Colonic mucosa (tissue), 4 donors: ENCODE data around the gene KCNJ16. TPM values are rescaled to one million over a fixed set of nuclear protein-coding genes. Genes with fewer than 3 reads are reported as not detected.

Experiments used
- DNase-seq: peaks from one replicate; pipeline ENCODE4 v3.0.0-alpha.2; 2020
- H3K27ac ChIP-seq: fragments of 200-600 bp; one replicate; pipeline ENCODE4 v1.8.0; 2021
- H3K27me3 ChIP-seq: fragments of 200-600 bp; one replicate; pipeline ENCODE4 v1.8.0; 2021
- H3K36me3 ChIP-seq: fragments of 200-600 bp; one replicate; pipeline ENCODE4 v1.8.0; 2021
- H3K4me1 ChIP-seq: fragments of 200-600 bp; one replicate; pipeline ENCODE4 v1.8.0; 2021; ENCODE audit warnings: mild to moderate bottlenecking
- H3K4me3 ChIP-seq: fragments of 200-600 bp; one replicate; pipeline ENCODE4 v1.8.0; 2021
- H3K9ac ChIP-seq, 2 donors: one replicate each; pipeline ENCODE4 v1.7.0; 2013; ENCODE audit warnings: control low read depth in 2 of 2, low read depth in 2 of 2, low read length in 2 of 2
- H3K9me3 ChIP-seq: fragments of 200-600 bp; one replicate; pipeline ENCODE4 v1.8.0; 2021
- intact Hi-C: fragments of 100-400 bp; cut with DNase I; formaldehyde crosslinking; loops from one replicate; pipeline ENCODE4 v1.14.1; 2022
- total RNA-seq, 2 donors: library from RNA; stranded (reverse); fragmentation: NEBNext Ultra II Directional in 1 of 2; extraction: Animal tissue kit (Norgen Biotek cat#: 25700) in 1 of 2; gene quantifications; one replicate each; pipeline ENCODE4 v1.2.1, GENCODE V29; 2021
- TF ChIP-seq, protein P1 (sequence below): fragments of 200-600 bp; IDR thresholded peaks from one replicate; pipeline ENCODE4 v1.8.0; 2022; ENCODE audit warnings: antibody characterized with exemption, mild to moderate bottlenecking
- donor health status: healthy.
- donor health status: DM: no; HTN: no; CAD: no.
- donor health status: DM: no; HTN: no; CAD: no.

Gene KCNJ16
- total RNA-seq, 2 donors from 2014 or later, result 0.20 to 0.35 TPM

DNA sequence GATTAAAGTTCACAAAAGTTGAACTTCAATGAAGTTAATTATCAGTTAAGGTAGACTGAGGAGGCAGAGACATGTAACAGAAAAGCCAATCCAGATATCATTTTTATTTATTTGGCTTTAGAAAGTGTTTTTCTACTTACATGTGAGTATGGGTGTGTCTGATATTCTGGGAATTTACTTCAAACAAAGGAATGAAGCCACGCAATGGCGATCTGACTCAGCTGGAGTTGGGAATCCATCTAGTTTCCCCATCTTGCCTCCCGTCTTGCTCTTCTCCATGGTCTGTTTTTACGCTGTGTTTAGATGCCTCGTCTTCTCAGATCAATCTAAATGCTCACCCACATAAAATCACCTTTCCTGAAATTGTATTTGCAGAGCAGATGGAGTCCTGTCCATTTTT, 1.7 kb upstream of the KCNJ16 start:
- no peak for DNase-seq
- no peak overlapping the region for H3K9ac ChIP-seq
- TF ChIP-seq, protein P1, sequence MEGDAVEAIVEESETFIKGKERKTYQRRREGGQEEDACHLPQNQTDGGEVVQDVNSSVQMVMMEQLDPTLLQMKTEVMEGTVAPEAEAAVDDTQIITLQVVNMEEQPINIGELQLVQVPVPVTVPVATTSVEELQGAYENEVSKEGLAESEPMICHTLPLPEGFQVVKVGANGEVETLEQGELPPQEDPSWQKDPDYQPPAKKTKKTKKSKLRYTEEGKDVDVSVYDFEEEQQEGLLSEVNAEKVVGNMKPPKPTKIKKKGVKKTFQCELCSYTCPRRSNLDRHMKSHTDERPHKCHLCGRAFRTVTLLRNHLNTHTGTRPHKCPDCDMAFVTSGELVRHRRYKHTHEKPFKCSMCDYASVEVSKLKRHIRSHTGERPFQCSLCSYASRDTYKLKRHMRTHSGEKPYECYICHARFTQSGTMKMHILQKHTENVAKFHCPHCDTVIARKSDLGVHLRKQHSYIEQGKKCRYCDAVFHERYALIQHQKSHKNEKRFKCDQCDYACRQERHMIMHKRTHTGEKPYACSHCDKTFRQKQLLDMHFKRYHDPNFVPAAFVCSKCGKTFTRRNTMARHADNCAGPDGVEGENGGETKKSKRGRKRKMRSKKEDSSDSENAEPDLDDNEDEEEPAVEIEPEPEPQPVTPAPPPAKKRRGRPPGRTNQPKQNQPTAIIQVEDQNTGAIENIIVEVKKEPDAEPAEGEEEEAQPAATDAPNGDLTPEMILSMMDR, result no peak
- intact Hi-C loops, result no loop called here
- no peaks in the 10 kb centered on the region for H3K4me1 ChIP-seq
- no peak overlapping the region for H3K4me3 ChIP-seq
- H3K36me3 ChIP-seq, result no peaks in the 10 kb centered on the region
- H3K27me3 ChIP-seq, result no peaks in the 10 kb centered on the region
- H3K27ac ChIP-seq, result no peak overlapping the region
- H3K9me3 ChIP-seq, result no peaks in the 10 kb centered on the region

DNA sequence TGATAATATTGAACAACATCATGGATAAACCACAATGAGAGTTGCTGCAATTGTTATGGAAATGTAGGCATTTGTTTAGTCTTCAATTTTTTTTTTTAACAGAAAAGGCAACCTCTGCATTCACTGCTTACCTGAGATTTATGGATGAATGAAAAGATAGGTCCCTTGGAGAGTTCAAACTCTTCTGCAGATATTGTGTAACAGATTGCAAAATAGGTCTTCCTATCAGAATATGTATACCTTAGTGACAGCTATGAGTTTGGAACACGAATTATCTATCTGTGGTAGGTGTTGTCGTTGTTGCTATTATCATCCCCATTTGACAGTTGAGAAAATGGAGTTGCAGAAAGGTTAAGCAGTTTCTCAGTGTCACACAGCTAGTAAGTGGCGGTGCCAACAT, 1.2 kb upstream of the KCNJ16 start:
- Histone ChIP-seq H3K27ac (no peak overlapping the region), H3K36me3 (no peaks in the 10 kb centered on the region), H3K4me3 (no peak overlapping the region), H3K4me1 (no peaks in the 10 kb centered on the region), H3K9me3 (no peaks in the 10 kb centered on the region), H3K9ac (no peak overlapping the region), H3K27me3 (no peaks in the 10 kb centered on the region)
- intact Hi-C loops, result no loop called here
- TF ChIP-seq, protein P1, result no peak
- DNase-seq, result no peak

DNA sequence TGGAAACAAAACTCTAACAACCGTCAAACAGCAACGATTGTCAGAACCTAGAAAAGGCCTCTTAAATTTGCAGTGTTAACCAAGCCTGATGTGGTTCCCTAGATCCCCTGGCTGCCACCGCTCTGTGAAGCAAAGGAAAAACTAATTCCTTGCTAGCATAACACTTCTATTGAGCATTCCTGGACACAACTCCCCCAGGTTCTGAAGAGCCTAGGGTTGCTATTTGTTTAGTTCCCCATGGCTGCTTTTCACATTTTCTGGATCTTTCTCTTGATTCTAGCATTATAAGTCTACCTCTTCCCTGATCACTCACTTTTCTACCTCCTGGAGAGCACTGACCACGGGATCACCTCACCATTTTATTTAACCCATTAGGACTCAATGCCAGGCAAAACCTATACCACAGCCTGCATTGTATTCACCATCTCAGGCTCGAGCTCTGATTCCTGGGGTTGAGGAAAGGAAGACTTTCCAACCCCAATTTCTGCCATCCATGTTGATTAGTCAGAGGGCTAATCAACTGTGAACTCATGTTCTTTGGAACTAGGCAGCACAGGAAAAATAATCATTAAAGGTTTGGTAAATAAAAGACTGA, 692 bp upstream of the KCNJ16 start:
- H3K9me3 ChIP-seq, result no peaks in the 10 kb centered on the region
- no peaks in the 10 kb centered on the region for H3K27me3 ChIP-seq
- H3K36me3 ChIP-seq, result no peaks in the 10 kb centered on the region
- H3K4me3 ChIP-seq, result no peak overlapping the region
- no peak overlapping the region for H3K27ac ChIP-seq
- no peak for DNase-seq
- no peaks in the 10 kb centered on the region for H3K4me1 ChIP-seq
- intact Hi-C loops, result no loop called here
- TF ChIP-seq, protein P1, result no peak
- no peak overlapping the region for H3K9ac ChIP-seq

DNA sequence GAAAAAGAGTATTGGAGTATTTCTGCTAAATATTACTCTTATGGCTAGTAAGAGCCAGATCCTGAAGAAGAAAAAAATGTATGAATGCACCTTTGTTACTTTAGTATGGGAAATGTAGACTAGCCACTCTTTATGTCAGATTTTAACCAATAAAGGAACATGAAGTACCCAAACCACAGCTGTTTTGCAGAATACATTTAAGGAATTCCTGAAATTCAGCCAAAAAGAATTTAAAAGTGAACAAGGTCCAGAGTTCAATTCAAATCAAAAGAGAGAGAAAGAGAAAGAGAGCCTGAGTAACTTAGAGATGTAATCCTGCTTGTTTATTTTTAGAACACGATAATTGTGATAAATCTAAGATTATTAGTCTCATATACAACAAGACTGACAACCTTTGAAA, 1.2 kb downstream of the KCNJ16 start:
- TF ChIP-seq, protein P1, result no peak
- H3K4me1 ChIP-seq, result no peaks in the 10 kb centered on the region
- H3K9ac ChIP-seq, result no peak overlapping the region
- H3K9me3 ChIP-seq, result no peaks in the 10 kb centered on the region
- no peaks in the 10 kb centered on the region for H3K27me3 ChIP-seq
- no peaks in the 10 kb centered on the region for H3K36me3 ChIP-seq
- no peak for DNase-seq
- no peak overlapping the region for H3K27ac ChIP-seq
- intact Hi-C loops, result no loop called here
- H3K4me3 ChIP-seq, result no peak overlapping the region

DNA sequence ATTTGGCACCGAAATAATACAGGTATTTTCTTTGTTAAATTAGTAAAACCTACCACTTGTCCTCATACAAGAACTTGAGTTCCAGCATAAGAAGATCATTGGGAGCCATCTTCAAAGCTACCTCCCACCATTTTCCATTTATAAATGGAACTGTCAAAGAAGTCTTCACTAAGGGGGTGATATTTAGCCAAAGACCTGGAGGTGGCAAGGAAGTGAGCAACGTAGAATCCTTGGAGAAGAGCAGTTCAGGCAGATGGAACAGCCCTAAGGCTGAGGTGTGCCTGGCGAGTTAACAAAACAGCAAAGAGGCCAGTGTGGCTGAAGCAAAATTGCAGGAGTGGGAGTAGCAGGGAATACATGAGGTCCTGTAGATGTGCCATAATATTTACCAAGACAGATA, 1.8 kb downstream of the KCNJ16 start:
- no peaks in the 10 kb centered on the region for H3K27me3 ChIP-seq
- no peak overlapping the region for H3K4me3 ChIP-seq
- H3K27ac ChIP-seq, result no peak overlapping the region
- no peaks in the 10 kb centered on the region for H3K4me1 ChIP-seq
- intact Hi-C loops, result no loop called here
- TF ChIP-seq, protein P1, result no peak
- no peak for DNase-seq
- H3K9me3 ChIP-seq, result no peaks in the 10 kb centered on the region
- no peak overlapping the region for H3K9ac ChIP-seq
- no peaks in the 10 kb centered on the region for H3K36me3 ChIP-seq
